HepG2 (cell line): ENCODE data around the gene EFHD2. TPM values are rescaled to one million over a fixed set of nuclear protein-coding genes. Genes with fewer than 3 reads are reported as not detected.

Experiments
- ATAC-seq: fragments of 200-7000 bp; cut with Tn5 transposase; 3 replicates; pipeline ENCODE4 v1.9.1; 2020; ENCODE audit warnings: mild to moderate bottlenecking, moderate library complexity
- BruUV-seq: library from RNA; stranded (reverse); fragments of 400-500 nt; replicated peaks from 2 replicates; lab custom pipeline; 2021; lab: Mats Ljungman, UMichigan
- CTCF ChIA-PET: fragments of 300-600 bp; formaldehyde crosslinking; extraction: SDS; loops from one replicate; lab custom pipeline; 2021; ENCODE audit warnings: low total read pairs, inconsistent platforms, low intra/inter-chr PET ratio; lab: Yijun Ruan, JAX
- POLR2A ChIA-PET: fragments of 350-600 bp; sonication (Branson Sonifier 250); formaldehyde crosslinking; loops from one replicate; lab custom pipeline; 2020; ENCODE audit warnings: antibody characterized with exemption, inconsistent platforms; lab: Yijun Ruan, JAX
- DNase-seq: peaks from one replicate; pipeline ENCODE4 v3.0.0-alpha.2; 2015; ENCODE audit warnings: low spot score
- FAIRE-seq: peaks from 3 replicates; lab custom pipeline; 2011; peaks lifted over from hg19 to GRCh38; lab: Jason Lieb, UNC
- H2AFZ ChIP-seq: one replicate; pipeline ENCODE4 v1.6.1; 2011; ENCODE audit warnings: low read length, inconsistent platforms
- H3K27ac ChIP-seq: fragments of 300-600 bp; 3 replicates; pipeline ENCODE4 v1.8.0; 2011; ENCODE audit warnings: mixed run types, mild to moderate bottlenecking, mixed read lengths, low read length, inconsistent platforms; ENCODE audit not compliant: insufficient read depth; ENCODE audit errors: extremely low read length
- H3K27me3 ChIP-seq, 2 experiments: fragments of 200-600 bp in 1 of 2; 2 replicates in 1 of 2; 3 replicates in 1 of 2; pipeline versions ENCODE4 v1.6.0 to v1.8.0; 2011; ENCODE audit warnings: low read length in 2 of 2, mild to moderate bottlenecking in 2 of 2, moderate library complexity in 2 of 2, inconsistent platforms in 1 of 2; ENCODE audit not compliant: insufficient read depth in 2 of 2, control insufficient read depth in 1 of 2
- H3K36me3 ChIP-seq, 2 experiments: fragments of 200-600 bp in 1 of 2; replicated peaks in 1 of 2; 2 replicates in 1 of 2; 3 replicates in 1 of 2; pipeline versions ENCODE4 v1.5.1 to v1.8.0; 2011; ENCODE audit warnings: low read length in 2 of 2, inconsistent platforms in 1 of 2; ENCODE audit not compliant: insufficient read depth in 2 of 2, control insufficient read depth in 1 of 2
- H3K4me1 ChIP-seq: 2 replicates; pipeline ENCODE4 v1.5.1; 2012; ENCODE audit warnings: low read length, inconsistent platforms; ENCODE audit not compliant: insufficient read depth
- H3K4me2 ChIP-seq: 2 replicates; pipeline ENCODE4 v1.6.0; 2011; ENCODE audit warnings: low read depth, low read length, inconsistent platforms
- H3K4me3 ChIP-seq, 3 experiments: fragments of 200-600 bp in 1 of 3; sonication (generic), shearing (Covaris generic) in 1 of 3; replicated peaks in 1 of 3; 2 replicates each; pipeline ENCODE4 v1.5.1; 2011 to 2016; ENCODE audit warnings: low read length in 3 of 3, inconsistent platforms in 2 of 3, low read depth in 2 of 3, mild to moderate bottlenecking in 2 of 3, control low read depth in 1 of 3, mixed read lengths in 1 of 3; ENCODE audit not compliant: insufficient read depth in 1 of 3
- H3K79me2 ChIP-seq: one replicate; pipeline ENCODE4 v1.6.1; 2011; ENCODE audit warnings: low read length, inconsistent platforms; ENCODE audit not compliant: insufficient read depth
- H3K9ac ChIP-seq: 2 replicates; pipeline ENCODE4 v1.6.0; 2011; ENCODE audit warnings: mild to moderate bottlenecking, low read depth, low read length, inconsistent platforms; ENCODE audit not compliant: insufficient read depth
- H3K9me3 ChIP-seq: 2 replicates; pipeline ENCODE4 v1.5.1; 2012; ENCODE audit warnings: mild to moderate bottlenecking, low read length
- H4K20me1 ChIP-seq: 2 replicates; pipeline ENCODE4 v1.6.0; 2011; ENCODE audit warnings: inconsistent platforms, mild to moderate bottlenecking, low read length, moderate library complexity; ENCODE audit not compliant: insufficient read depth
- BORCS8-MEF2B ChIP-seq: sonication (generic); formaldehyde crosslinking; IDR thresholded peaks from 2 replicates; pipeline ENCODE4 v1.8.0; 2022; ENCODE audit warnings: mild to moderate bottlenecking, missing genetic modification reagents
- CAMTA2 ChIP-seq: sonication (generic); formaldehyde crosslinking; IDR thresholded peaks from 2 replicates; pipeline ENCODE4 v1.4.0; 2020; ENCODE audit warnings: mild to moderate bottlenecking, missing genetic modification reagents, borderline replicate concordance
- CC2D1A ChIP-seq: sonication (generic); formaldehyde crosslinking; IDR thresholded peaks from 2 replicates; pipeline ENCODE4 v1.8.1; 2023; ENCODE audit warnings: mild to moderate bottlenecking, missing genetic modification reagents
- GATAD2A ChIP-seq: IDR thresholded peaks from 2 replicates; pipeline ENCODE4 v1.6.1; 2016
- HNRNPUL1 ChIP-seq: fragments of 200-400 bp; formaldehyde crosslinking; IDR thresholded peaks from 2 replicates; pipeline ENCODE4 v1.6.1; 2017; ENCODE audit warnings: low read depth, mild to moderate bottlenecking, low read length, moderate library complexity
- NFRKB ChIP-seq: fragments of 450-650 bp; IDR thresholded peaks from 2 replicates; pipeline ENCODE4 v1.6.1; 2017
- RFX3 ChIP-seq: IDR thresholded peaks from 2 replicates; pipeline ENCODE4 v1.6.1; 2016; ENCODE audit warnings: missing biosample characterization, missing genetic modification reagents
- SMYD3 ChIP-seq: sonication (generic); formaldehyde crosslinking; IDR thresholded peaks from 2 replicates; pipeline ENCODE4 v1.8.1; 2023; ENCODE audit warnings: mild to moderate bottlenecking, missing genetic modification reagents
- YEATS2 ChIP-seq: sonication (generic); formaldehyde crosslinking; IDR thresholded peaks from 2 replicates; pipeline ENCODE4 v1.4.0; 2020; ENCODE audit warnings: missing genetic modification reagents, borderline replicate concordance
- ZNF382 ChIP-seq: sonication (generic); formaldehyde crosslinking; IDR thresholded peaks from 2 replicates; pipeline ENCODE4 v1.5.0; 2020; ENCODE audit warnings: missing genetic modification reagents, mild to moderate bottlenecking, borderline replicate concordance
- WGBS: methylation state at CpG from one replicate; pipeline ENCODE4 v1.1.6; 2017; ENCODE audit warnings: low lambda C conversion rate; 5-methylcytosine and 5-hydroxymethylcytosine counted together
- in situ Hi-C: cut with HindIII; loops from 2 replicates; pipeline ENCODE4 v1.10.0; 2017; ENCODE audit warnings: low pct_unique_long_range_greater_than_20kb; ENCODE audit not compliant: extremely low pct_ligation_motif_present
- intact Hi-C: fragments of 100-400 bp; cut with micrococcal nuclease; formaldehyde crosslinking; loops from one replicate; pipeline ENCODE4 v1.10.0; 2022; ENCODE audit not compliant: unreplicated experiment
- polyA plus RNA-seq, 8 experiments: library from polyadenylated mRNA; depleted of rRNA in 3 of 8; stranded (reverse) in 7 of 8; unstranded in 1 of 8; fragments of >200 nt; fragmentation: Illumina TruSeq in 4 of 8; extraction: Trizol in 4 of 8; gene quantifications; 2 replicates each; pipeline versions ENCODE4 v1.2.1 to v1.2.3, GENCODE V29; 2011 to 2016; ENCODE audit warnings: low read depth in 4 of 8, missing spikeins in 1 of 8, mixed read lengths in 1 of 8; ENCODE audit not compliant: insufficient read depth in 1 of 8
- total RNA-seq, 5 experiments: library from RNA; depleted of rRNA; stranded (reverse); fragments of >200 nt; fragmentation: Illumina TruSeq; extraction: Trizol; gene quantifications; 2 replicates each; pipeline ENCODE4 v1.2.3, GENCODE V29; 2016; ENCODE audit warnings: low read depth in 1 of 5
- TF ChIP-seq, protein P1 (sequence below): sonication (generic); formaldehyde crosslinking; IDR thresholded peaks from 2 replicates; pipeline ENCODE4 v1.4.0; 2020; ENCODE audit warnings: missing genetic modification reagents, low read depth, mild to moderate bottlenecking, borderline replicate concordance
- TF ChIP-seq, protein P2 (sequence below): sonication (generic); formaldehyde crosslinking; IDR thresholded peaks from 2 replicates; pipeline ENCODE4 v1.4.0; 2020; ENCODE audit warnings: mild to moderate bottlenecking, missing genetic modification reagents, borderline replicate concordance
- TF ChIP-seq, protein P3 (sequence below): sonication (generic); formaldehyde crosslinking; IDR thresholded peaks from 2 replicates; pipeline ENCODE4 v1.4.0; 2020; ENCODE audit warnings: missing genetic modification reagents, borderline replicate concordance

EFHD2 gene
- total and polyA plus RNA-seq, 2 of the 13 experiments (the other 11 are each of a cell fraction or from before 2014, with no cell fraction given) = 9.4 to 12.7 TPM

DNA sequence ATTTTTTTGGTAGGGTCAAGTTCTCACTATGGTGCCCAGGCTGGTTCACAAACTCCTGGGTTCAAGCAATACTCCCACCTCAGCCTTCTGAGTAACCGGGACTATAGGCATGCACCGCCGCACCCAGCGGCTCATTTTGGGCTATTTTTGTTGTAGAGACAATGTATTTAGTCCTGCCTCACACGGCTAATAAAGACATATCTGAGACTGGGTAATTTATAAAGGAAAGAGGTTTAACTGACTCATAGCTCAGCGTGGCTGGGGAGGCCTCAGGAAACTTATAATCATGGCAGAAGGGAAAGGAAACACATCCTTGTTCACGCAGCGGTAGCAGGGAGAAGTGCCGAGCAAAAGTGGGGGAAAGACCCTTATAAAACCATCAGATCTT, 51.0 kb downstream of the EFHD2 start:
- DNase-seq = no peak
- intact Hi-C loops (no loop called here), in situ Hi-C loops (no loop called here)
- ChIA-PET POLR2A (no interaction called here), CTCF (no interaction called here)
- WGBS = 68% methylated on average over 9 of the region's 9 CpGs
- no TSS peak for BruUV-seq
- Histone ChIP-seq H3K4me1 (peaks cover 21% of the 10 kb centered on the region), H2AFZ (no peak overlapping the region), H3K27ac (no peak overlapping the region), H3K79me2 (no peaks in the 10 kb centered on the region), H3K27me3 (peaks cover 0 to 1% of the 10 kb centered on the region in 2 experiments; a peak in 2 of 5 replicates), H3K9ac (no peak overlapping the region), H3K4me3 (no peak overlapping the region), H3K4me2 (no peak overlapping the region), H4K20me1 (no peaks in the 10 kb centered on the region), H3K9me3 (no peaks in the 10 kb centered on the region), H3K36me3 (no peaks in the 10 kb centered on the region)
- TF ChIP-seq, protein P1, sequence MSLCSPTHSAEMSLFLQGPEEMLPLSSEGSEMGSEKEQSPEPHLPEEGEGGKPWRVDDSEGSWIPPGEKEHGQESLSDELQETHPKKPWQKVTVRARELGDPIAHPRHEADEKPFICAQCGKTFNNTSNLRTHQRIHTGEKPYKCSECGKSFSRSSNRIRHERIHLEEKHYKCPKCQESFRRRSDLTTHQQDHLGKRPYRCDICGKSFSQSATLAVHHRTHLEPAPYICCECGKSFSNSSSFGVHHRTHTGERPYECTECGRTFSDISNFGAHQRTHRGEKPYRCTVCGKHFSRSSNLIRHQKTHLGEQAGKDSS (CRISPR knock-in tag) = no peak
- TF ChIP-seq CC2D1A (no peak), SMYD3 (CRISPR knock-in tag) (no peak), HNRNPUL1 (no peak), NFRKB (no peak), RFX3 (CRISPR knock-in tag) (no peak), YEATS2 (CRISPR knock-in tag) (no peak), BORCS8-MEF2B (CRISPR knock-in tag) (no peak), GATAD2A (CRISPR knock-in tag) (no peak), CAMTA2 (CRISPR knock-in tag) (no peak), ZNF382 (CRISPR knock-in tag) (no peak)
- TF ChIP-seq, protein P2, sequence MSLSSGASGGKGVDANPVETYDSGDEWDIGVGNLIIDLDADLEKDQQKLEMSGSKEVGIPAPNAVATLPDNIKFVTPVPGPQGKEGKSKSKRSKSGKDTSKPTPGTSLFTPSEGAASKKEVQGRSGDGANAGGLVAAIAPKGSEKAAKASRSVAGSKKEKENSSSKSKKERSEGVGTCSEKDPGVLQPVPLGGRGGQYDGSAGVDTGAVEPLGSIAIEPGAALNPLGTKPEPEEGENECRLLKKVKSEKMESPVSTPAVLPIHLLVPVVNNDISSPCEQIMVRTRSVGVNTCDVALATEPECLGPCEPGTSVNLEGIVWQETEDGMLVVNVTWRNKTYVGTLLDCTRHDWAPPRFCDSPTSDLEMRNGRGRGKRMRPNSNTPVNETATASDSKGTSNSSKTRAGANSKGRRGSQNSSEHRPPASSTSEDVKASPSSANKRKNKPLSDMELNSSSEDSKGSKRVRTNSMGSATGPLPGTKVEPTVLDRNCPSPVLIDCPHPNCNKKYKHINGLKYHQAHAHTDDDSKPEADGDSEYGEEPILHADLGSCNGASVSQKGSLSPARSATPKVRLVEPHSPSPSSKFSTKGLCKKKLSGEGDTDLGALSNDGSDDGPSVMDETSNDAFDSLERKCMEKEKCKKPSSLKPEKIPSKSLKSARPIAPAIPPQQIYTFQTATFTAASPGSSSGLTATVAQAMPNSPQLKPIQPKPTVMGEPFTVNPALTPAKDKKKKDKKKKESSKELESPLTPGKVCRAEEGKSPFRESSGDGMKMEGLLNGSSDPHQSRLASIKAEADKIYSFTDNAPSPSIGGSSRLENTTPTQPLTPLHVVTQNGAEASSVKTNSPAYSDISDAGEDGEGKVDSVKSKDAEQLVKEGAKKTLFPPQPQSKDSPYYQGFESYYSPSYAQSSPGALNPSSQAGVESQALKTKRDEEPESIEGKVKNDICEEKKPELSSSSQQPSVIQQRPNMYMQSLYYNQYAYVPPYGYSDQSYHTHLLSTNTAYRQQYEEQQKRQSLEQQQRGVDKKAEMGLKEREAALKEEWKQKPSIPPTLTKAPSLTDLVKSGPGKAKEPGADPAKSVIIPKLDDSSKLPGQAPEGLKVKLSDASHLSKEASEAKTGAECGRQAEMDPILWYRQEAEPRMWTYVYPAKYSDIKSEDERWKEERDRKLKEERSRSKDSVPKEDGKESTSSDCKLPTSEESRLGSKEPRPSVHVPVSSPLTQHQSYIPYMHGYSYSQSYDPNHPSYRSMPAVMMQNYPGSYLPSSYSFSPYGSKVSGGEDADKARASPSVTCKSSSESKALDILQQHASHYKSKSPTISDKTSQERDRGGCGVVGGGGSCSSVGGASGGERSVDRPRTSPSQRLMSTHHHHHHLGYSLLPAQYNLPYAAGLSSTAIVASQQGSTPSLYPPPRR (CRISPR knock-in tag) = no peak
- TF ChIP-seq, protein P3, sequence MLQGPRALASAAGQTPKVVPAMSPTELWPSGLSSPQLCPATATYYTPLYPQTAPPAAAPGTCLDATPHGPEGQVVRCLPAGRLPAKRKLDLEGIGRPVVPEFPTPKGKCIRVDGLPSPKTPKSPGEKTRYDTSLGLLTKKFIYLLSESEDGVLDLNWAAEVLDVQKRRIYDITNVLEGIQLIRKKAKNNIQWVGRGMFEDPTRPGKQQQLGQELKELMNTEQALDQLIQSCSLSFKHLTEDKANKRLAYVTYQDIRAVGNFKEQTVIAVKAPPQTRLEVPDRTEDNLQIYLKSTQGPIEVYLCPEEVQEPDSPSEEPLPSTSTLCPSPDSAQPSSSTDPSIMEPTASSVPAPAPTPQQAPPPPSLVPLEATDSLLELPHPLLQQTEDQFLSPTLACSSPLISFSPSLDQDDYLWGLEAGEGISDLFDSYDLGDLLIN = no peak
- FAIRE-seq = no peak
- ATAC-seq = no peak
